Measurements from ENCODE around the gene FFAR3.

Gene FFAR3

DNA sequence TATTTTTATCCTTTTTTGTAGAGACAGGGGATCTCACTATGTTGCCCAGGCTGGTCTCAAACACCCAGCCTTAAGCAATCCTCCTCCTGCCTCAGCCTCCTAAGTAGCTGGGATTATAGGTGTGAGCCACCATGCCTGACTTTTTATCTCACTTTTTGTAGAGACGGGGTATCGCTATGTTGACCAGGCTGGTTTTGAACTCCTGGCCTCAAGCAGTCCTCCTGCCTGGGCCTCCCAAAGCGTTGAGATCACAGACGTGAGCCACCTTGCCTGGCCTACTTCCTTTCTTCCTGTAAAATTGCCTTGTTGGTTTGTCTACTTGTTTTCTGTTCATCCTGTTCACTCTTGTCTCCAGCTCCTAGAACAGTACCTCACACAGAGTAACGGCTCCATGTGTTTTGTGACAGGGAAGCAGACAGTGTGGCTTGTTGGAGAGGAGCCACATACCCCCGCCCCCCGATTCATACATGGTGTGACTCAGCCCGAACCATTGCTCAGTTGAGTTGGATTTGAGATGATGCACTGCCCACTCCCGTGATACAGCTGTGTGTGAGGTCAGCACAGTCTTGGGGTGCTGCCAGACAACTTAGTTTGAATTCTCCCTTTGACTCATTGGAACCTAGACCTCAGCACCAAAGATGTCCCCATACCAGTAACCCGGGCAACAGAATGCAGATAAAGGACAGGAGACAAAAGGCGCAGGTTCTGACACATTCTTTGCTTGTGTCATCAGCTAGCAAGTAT is 46.8 kb downstream of the FFAR3 start:
- no peak for DNase-seq

GRCh38 chr19:35407619-35408018 is 49.4 kb downstream of the FFAR3 start:
- no peak for DNase-seq

GRCh38 chr19:35408284-35409171 is 50.3 kb downstream of the FFAR3 start:
- DNase-seq, result no peak

- no peak for DNase-seq
Observed at GRCh38 chr19:35409191-35409590, 50.9 kb downstream of the FFAR3 start.
